Activated CD8-positive, alpha-beta T cell treated with anti-CD3 and anti-CD28 coated beads for 36 hours (primary cell): ENCODE data around the gene SLC15A2. TPM values are rescaled to one million over a fixed set of nuclear protein-coding genes. Genes with fewer than 3 reads are reported as not detected.

ENCODE experiments used
- ATAC-seq: fragments of 200-7000 bp; cut with Tn5 transposase; one replicate; pipeline ENCODE4 v1.10.0; 2021; ENCODE audit warnings: mild to moderate bottlenecking, moderate library complexity
- CTCF ChIA-PET: fragments of 350-600 bp; sonication (Branson Sonifier 250); formaldehyde crosslinking; loops from one replicate; lab custom pipeline; 2021; ENCODE audit warnings: antibody characterized with exemption; lab: Charles Lee
- POLR2A ChIA-PET: fragments of 350-600 bp; sonication (Branson Sonifier 250); formaldehyde crosslinking; loops from one replicate; lab custom pipeline; 2021; ENCODE audit warnings: antibody characterized with exemption; lab: Charles Lee
- DNase-seq: peaks from one replicate; pipeline ENCODE4 v3.0.0-alpha.2; 2020
- H3K27ac Mint-ChIP-seq: one replicate; pipeline ENCODE4 v1.8.0; 2021; ENCODE audit warnings: mild to moderate bottlenecking, mixed read lengths
- H3K27me3 Mint-ChIP-seq: one replicate; pipeline ENCODE4 v1.8.0; 2021; ENCODE audit warnings: mixed read lengths
- H3K36me3 Mint-ChIP-seq: one replicate; pipeline ENCODE4 v1.8.0; 2021; ENCODE audit warnings: low read depth, mixed read lengths
- H3K4me1 Mint-ChIP-seq: one replicate; pipeline ENCODE4 v1.8.0; 2021; ENCODE audit warnings: low read depth, mixed read lengths
- H3K4me3 Mint-ChIP-seq: one replicate; pipeline ENCODE4 v1.8.0; 2021; ENCODE audit warnings: mild to moderate bottlenecking, moderate library complexity, mixed read lengths
- H3K9me3 Mint-ChIP-seq: one replicate; pipeline ENCODE4 v1.8.0; 2021; ENCODE audit warnings: mixed read lengths
- CTCF ChIP-seq: fragments of 200-600 bp; IDR thresholded peaks from one replicate; pipeline ENCODE4 v1.8.0; 2022; ENCODE audit warnings: antibody characterized with exemption, mild to moderate bottlenecking
- intact Hi-C: fragments of 100-400 bp; cut with micrococcal nuclease; formaldehyde crosslinking; loops from one replicate; pipeline ENCODE4 v1.10.0; 2022
- total RNA-seq, 2 experiments: library from RNA; stranded (reverse); gene quantifications; one replicate each; pipeline ENCODE4 v1.2.3, GENCODE V29; 2021

SLC15A2 gene
- total RNA-seq, 2 experiments from 2014 or later, result 1.7 TPM

DNA sequence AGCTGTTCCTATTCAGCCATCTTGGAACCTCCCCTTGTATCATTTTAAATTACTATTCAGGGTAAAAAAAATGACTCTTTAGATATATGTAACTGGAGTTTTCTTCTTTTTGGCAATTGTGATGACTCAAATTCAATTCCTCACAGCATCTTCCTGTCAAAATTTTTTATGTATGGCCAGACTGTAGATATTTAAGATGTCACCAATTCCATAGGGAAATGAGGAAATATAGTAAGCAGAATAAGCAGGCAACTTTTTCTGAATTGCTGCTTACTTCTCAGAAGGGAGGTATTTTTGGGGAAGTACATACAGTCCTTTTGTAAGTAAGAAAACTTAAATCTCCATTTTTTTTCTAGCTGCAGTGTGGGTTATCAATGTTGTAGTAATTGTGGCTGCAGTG, 30.4 kb upstream of the SLC15A2 start:
- TF ChIP-seq CTCF, result no peak
- H3K36me3 Mint-ChIP-seq, result peaks cover 19% of the 10 kb centered on the region
- intact Hi-C loops, result no loop called here
- H3K9me3 Mint-ChIP-seq, result no peaks in the 10 kb centered on the region
- H3K27ac Mint-ChIP-seq, result no peak overlapping the region
- ChIA-PET CTCF (no interaction called here), POLR2A (no interaction called here)
- no peak overlapping the region for H3K4me3 Mint-ChIP-seq
- no peaks in the 10 kb centered on the region for H3K27me3 Mint-ChIP-seq
- no peak for ATAC-seq
- DNase-seq, result no peak
- H3K4me1 Mint-ChIP-seq, result no peaks in the 10 kb centered on the region

- ChIA-PET CTCF (interaction anchor here (1.0 kb wide), 1 partner anchor 13 kb away, joined by 4 read pairs; no protein-coding TSS in a partner anchor), POLR2A (interaction anchor here (0.7 kb wide), 1 partner anchor 49 kb away, joined by 3 read pairs; no protein-coding TSS in a partner anchor)
- Mint-ChIP-seq H3K4me1 (peaks cover 6% of the 10 kb centered on the region), H3K27me3 (no peaks in the 10 kb centered on the region), H3K4me3 (no peak overlapping the region), H3K36me3 (peaks cover 11% of the 10 kb centered on the region), H3K9me3 (no peaks in the 10 kb centered on the region), H3K27ac (no peak overlapping the region)
- DNase-seq (no peak), ATAC-seq (no peak)
- TF ChIP-seq CTCF, result no peak
- intact Hi-C loops, result no loop called here
These were observed 24.5 kb upstream of the SLC15A2 start for GRCh38 chr3:121869736-121870135.

DNA sequence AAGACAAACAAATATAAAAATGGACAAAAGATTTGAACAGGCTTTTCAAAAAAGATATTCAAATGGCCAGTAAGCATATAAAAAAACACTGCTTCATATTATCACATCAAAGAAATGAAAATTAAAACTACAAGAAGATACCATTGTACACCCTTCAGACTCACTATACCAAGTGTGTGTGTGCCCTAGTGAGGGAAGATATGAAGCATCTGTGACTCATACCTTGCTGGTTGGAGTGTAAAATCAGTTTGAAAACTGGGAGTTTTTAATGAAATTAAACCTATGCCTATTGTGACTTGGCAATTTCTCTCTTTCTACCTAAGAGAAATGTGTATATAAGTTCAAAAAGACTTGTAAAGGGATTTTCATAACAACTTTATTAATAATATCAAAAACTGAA, 23.5 kb upstream of the SLC15A2 start:
- ChIA-PET CTCF (no interaction called here), POLR2A (no interaction called here)
- no peak for ATAC-seq
- Mint-ChIP-seq H3K27ac (no peak overlapping the region), H3K4me3 (no peak overlapping the region), H3K36me3 (peaks cover 11% of the 10 kb centered on the region), H3K4me1 (peaks cover 6% of the 10 kb centered on the region), H3K9me3 (no peaks in the 10 kb centered on the region), H3K27me3 (no peaks in the 10 kb centered on the region)
- intact Hi-C loops, result no loop called here
- TF ChIP-seq CTCF, result no peak
- DNase-seq, result no peak

- no peak for TF ChIP-seq CTCF
- Mint-ChIP-seq H3K27ac (no peak overlapping the region), H3K9me3 (no peaks in the 10 kb centered on the region), H3K4me1 (peaks cover 6% of the 10 kb centered on the region), H3K27me3 (no peaks in the 10 kb centered on the region), H3K36me3 (peaks cover 10% of the 10 kb centered on the region), H3K4me3 (no peak overlapping the region)
- intact Hi-C loops, result no loop called here
- POLR2A ChIA-PET, result no interaction called here
- no peak for DNase-seq
- ATAC-seq, result no peak
- CTCF ChIA-PET, result no interaction called here
These were observed 22.8 kb upstream of the SLC15A2 start for GRCh38 chr3:121871430-121871829.

- ATAC-seq, result no peak
- no peak for TF ChIP-seq CTCF
- Mint-ChIP-seq H3K9me3 (no peaks in the 10 kb centered on the region), H3K4me1 (no peaks in the 10 kb centered on the region), H3K4me3 (no peak overlapping the region), H3K27me3 (no peaks in the 10 kb centered on the region), H3K36me3 (peaks cover 5% of the 10 kb centered on the region), H3K27ac (no peak overlapping the region)
- intact Hi-C loops, result no loop called here
- ChIA-PET POLR2A (no interaction called here), CTCF (no interaction called here)
- DNase-seq, result no peak
These were observed 15.8 kb upstream of the SLC15A2 start for GRCh38 chr3:121878411-121878810.
